ENCODE results near the gene MBD3L2B.

- TF ChIP-seq CTCF (IDR thresholded peaks at IDR 0.05) (no peak), EZH2 (IDR thresholded peaks at IDR 0.05; ENCODE audit: borderline replicate concordance, insufficient read depth, low read depth, low read length, poor library complexity, severe bottlenecking) (no peak)
Measured at GRCh38 chr19:7006135-7006704, 15.0 kb downstream of the MBD3L2B start.

Data from B cell (primary cell).